HepG2 (cell line): ENCODE data around the gene KCNIP4. TPM values are rescaled to one million over a fixed set of nuclear protein-coding genes. Genes with fewer than 3 reads are reported as not detected.

Experiments used
- ATAC-seq: fragments of 200-7000 bp; cut with Tn5 transposase; 3 replicates; pipeline ENCODE4 v1.9.1; 2020; ENCODE audit warnings: mild to moderate bottlenecking, moderate library complexity
- BruUV-seq: library from RNA; stranded (reverse); fragments of 400-500 nt; replicated peaks from 2 replicates; lab custom pipeline; 2021; lab: Mats Ljungman, UMichigan
- CTCF ChIA-PET: fragments of 300-600 bp; formaldehyde crosslinking; extraction: SDS; loops from one replicate; lab custom pipeline; 2021; ENCODE audit warnings: low total read pairs, inconsistent platforms, low intra/inter-chr PET ratio; lab: Yijun Ruan, JAX
- POLR2A ChIA-PET: fragments of 350-600 bp; sonication (Branson Sonifier 250); formaldehyde crosslinking; loops from one replicate; lab custom pipeline; 2020; ENCODE audit warnings: antibody characterized with exemption, inconsistent platforms; lab: Yijun Ruan, JAX
- DNase-seq: peaks from one replicate; pipeline ENCODE4 v3.0.0-alpha.2; 2015; ENCODE audit warnings: low spot score
- FAIRE-seq: peaks from 3 replicates; lab custom pipeline; 2011; peaks lifted over from hg19 to GRCh38; lab: Jason Lieb, UNC
- H2AFZ ChIP-seq: one replicate; pipeline ENCODE4 v1.6.1; 2011; ENCODE audit warnings: low read length, inconsistent platforms
- H3K27ac ChIP-seq: fragments of 300-600 bp; 3 replicates; pipeline ENCODE4 v1.8.0; 2011; ENCODE audit warnings: mixed run types, mild to moderate bottlenecking, mixed read lengths, low read length, inconsistent platforms; ENCODE audit not compliant: insufficient read depth; ENCODE audit errors: extremely low read length
- H3K27me3 ChIP-seq, 2 experiments: fragments of 200-600 bp in 1 of 2; 2 replicates in 1 of 2; 3 replicates in 1 of 2; pipeline versions ENCODE4 v1.6.0 to v1.8.0; 2011; ENCODE audit warnings: low read length in 2 of 2, mild to moderate bottlenecking in 2 of 2, moderate library complexity in 2 of 2, inconsistent platforms in 1 of 2; ENCODE audit not compliant: insufficient read depth in 2 of 2, control insufficient read depth in 1 of 2
- H3K36me3 ChIP-seq, 2 experiments: fragments of 200-600 bp in 1 of 2; replicated peaks in 1 of 2; 2 replicates in 1 of 2; 3 replicates in 1 of 2; pipeline versions ENCODE4 v1.5.1 to v1.8.0; 2011; ENCODE audit warnings: low read length in 2 of 2, inconsistent platforms in 1 of 2; ENCODE audit not compliant: insufficient read depth in 2 of 2, control insufficient read depth in 1 of 2
- H3K4me1 ChIP-seq: 2 replicates; pipeline ENCODE4 v1.5.1; 2012; ENCODE audit warnings: low read length, inconsistent platforms; ENCODE audit not compliant: insufficient read depth
- H3K4me2 ChIP-seq: 2 replicates; pipeline ENCODE4 v1.6.0; 2011; ENCODE audit warnings: low read depth, low read length, inconsistent platforms
- H3K4me3 ChIP-seq, 3 experiments: fragments of 200-600 bp in 1 of 3; sonication (generic), shearing (Covaris generic) in 1 of 3; replicated peaks in 1 of 3; 2 replicates each; pipeline ENCODE4 v1.5.1; 2011 to 2016; ENCODE audit warnings: low read length in 3 of 3, inconsistent platforms in 2 of 3, low read depth in 2 of 3, mild to moderate bottlenecking in 2 of 3, control low read depth in 1 of 3, mixed read lengths in 1 of 3; ENCODE audit not compliant: insufficient read depth in 1 of 3
- H3K79me2 ChIP-seq: one replicate; pipeline ENCODE4 v1.6.1; 2011; ENCODE audit warnings: low read length, inconsistent platforms; ENCODE audit not compliant: insufficient read depth
- H3K9ac ChIP-seq: 2 replicates; pipeline ENCODE4 v1.6.0; 2011; ENCODE audit warnings: mild to moderate bottlenecking, low read depth, low read length, inconsistent platforms; ENCODE audit not compliant: insufficient read depth
- H3K9me3 ChIP-seq: 2 replicates; pipeline ENCODE4 v1.5.1; 2012; ENCODE audit warnings: mild to moderate bottlenecking, low read length
- H4K20me1 ChIP-seq: 2 replicates; pipeline ENCODE4 v1.6.0; 2011; ENCODE audit warnings: inconsistent platforms, mild to moderate bottlenecking, low read length, moderate library complexity; ENCODE audit not compliant: insufficient read depth
- DR1 ChIP-seq: sonication (generic); formaldehyde crosslinking; IDR thresholded peaks from 2 replicates; pipeline ENCODE4 v1.8.0; 2021; ENCODE audit warnings: mild to moderate bottlenecking, missing genetic modification reagents, inconsistent platforms
- EHMT2 ChIP-seq: fragments of 200-600 bp; sonication (generic); IDR thresholded peaks from 2 replicates; pipeline ENCODE4 v1.7.0; 2017; ENCODE audit warnings: antibody characterized with exemption, low read depth, low read length, borderline replicate concordance
- HMG20B ChIP-seq: conservative IDR thresholded peaks from 2 replicates; pipeline ENCODE4 v1.6.1; 2016; ENCODE audit warnings: missing genetic modification reagents, missing compliant biosample characterization
- ISL2 ChIP-seq: sonication (generic); formaldehyde crosslinking; IDR thresholded peaks from 2 replicates; pipeline ENCODE4 v1.5.0; 2020; ENCODE audit warnings: missing genetic modification reagents
- KLF12 ChIP-seq: sonication (generic); formaldehyde crosslinking; IDR thresholded peaks from 2 replicates; pipeline ENCODE4 v1.4.0; 2020; ENCODE audit warnings: missing genetic modification reagents, borderline replicate concordance
- MAFK ChIP-seq, 2 experiments: IDR thresholded peaks in 1 of 2; conservative IDR thresholded peaks in 1 of 2; 2 replicates each; pipeline ENCODE4 v1.6.1; 2011; ENCODE audit warnings: improper control_type of control experiment in 2 of 2, low read length in 2 of 2
- MED8 ChIP-seq: sonication (generic); formaldehyde crosslinking; IDR thresholded peaks from 2 replicates; pipeline ENCODE4 v1.8.1; 2023; ENCODE audit warnings: mild to moderate bottlenecking, missing genetic modification reagents; ENCODE audit not compliant: insufficient replicate concordance
- TBX3 ChIP-seq: fragments of 450-650 bp; IDR thresholded peaks from 2 replicates; pipeline ENCODE4 v1.6.1; 2017; ENCODE audit warnings: antibody characterized with exemption, mild to moderate bottlenecking, inconsistent platforms, borderline replicate concordance
- ZNF20 ChIP-seq: sonication (generic); formaldehyde crosslinking; IDR thresholded peaks from 2 replicates; pipeline ENCODE4 v1.4.0; 2020; ENCODE audit warnings: mild to moderate bottlenecking, moderate library complexity, missing genetic modification reagents
- ZNF326 ChIP-seq: sonication (generic); formaldehyde crosslinking; IDR thresholded peaks from 2 replicates; pipeline ENCODE4 v1.4.0; 2020; ENCODE audit warnings: missing genetic modification reagents, borderline replicate concordance
- WGBS: methylation state at CpG from one replicate; pipeline ENCODE4 v1.1.6; 2017; ENCODE audit warnings: low lambda C conversion rate; 5-methylcytosine and 5-hydroxymethylcytosine counted together
- in situ Hi-C: cut with HindIII; loops from 2 replicates; pipeline ENCODE4 v1.10.0; 2017; ENCODE audit warnings: low pct_unique_long_range_greater_than_20kb; ENCODE audit not compliant: extremely low pct_ligation_motif_present
- intact Hi-C: fragments of 100-400 bp; cut with micrococcal nuclease; formaldehyde crosslinking; loops from one replicate; pipeline ENCODE4 v1.10.0; 2022; ENCODE audit not compliant: unreplicated experiment
- polyA plus RNA-seq, 8 experiments: library from polyadenylated mRNA; depleted of rRNA in 3 of 8; stranded (reverse) in 7 of 8; unstranded in 1 of 8; fragments of >200 nt; fragmentation: Illumina TruSeq in 4 of 8; extraction: Trizol in 4 of 8; gene quantifications; 2 replicates each; pipeline versions ENCODE4 v1.2.1 to v1.2.3, GENCODE V29; 2011 to 2016; ENCODE audit warnings: low read depth in 4 of 8, missing spikeins in 1 of 8, mixed read lengths in 1 of 8; ENCODE audit not compliant: insufficient read depth in 1 of 8
- total RNA-seq, 5 experiments: library from RNA; depleted of rRNA; stranded (reverse); fragments of >200 nt; fragmentation: Illumina TruSeq; extraction: Trizol; gene quantifications; 2 replicates each; pipeline ENCODE4 v1.2.3, GENCODE V29; 2016; ENCODE audit warnings: low read depth in 1 of 5
- TF ChIP-seq, protein P1 (sequence below): sonication (generic); formaldehyde crosslinking; IDR thresholded peaks from 2 replicates; pipeline ENCODE4 v1.4.0; 2020; ENCODE audit warnings: missing genetic modification reagents
- TF ChIP-seq, protein P2 (sequence below): sonication (generic); formaldehyde crosslinking; IDR thresholded peaks from 2 replicates; pipeline ENCODE4 v1.9.0; 2022; ENCODE audit warnings: missing genetic modification reagents, mild to moderate bottlenecking, borderline replicate concordance
- TF ChIP-seq, protein P3 (sequence below): IDR thresholded peaks from 2 replicates; pipeline ENCODE4 v1.6.1; 2012; ENCODE audit warnings: low read length, improper control_type of control experiment

Gene KCNIP4
- total and polyA plus RNA-seq, 2 of the 13 experiments (the other 11 are each of a cell fraction or from before 2014, with no cell fraction given): 0.09 TPM; not detected in 1

DNA sequence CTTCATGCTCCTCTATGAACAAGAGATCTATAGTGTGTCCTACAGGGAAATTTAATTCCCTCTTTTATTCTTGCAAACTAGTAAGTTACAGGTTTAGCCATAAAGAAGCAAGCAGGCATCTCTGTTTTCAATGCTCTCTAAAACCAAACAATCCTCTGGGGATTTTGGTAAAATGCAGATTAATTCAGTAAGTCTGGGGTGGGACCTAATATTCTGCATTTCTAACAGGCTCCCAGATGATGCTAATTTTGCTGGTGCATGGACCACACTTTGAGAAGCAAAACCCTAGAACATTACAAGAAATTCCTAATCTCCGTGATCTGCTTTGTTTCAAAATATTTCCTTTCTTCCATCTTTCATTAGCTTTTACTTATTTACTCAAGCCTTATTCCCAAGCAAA is 903.5 kb downstream of the KCNIP4 start (continued):
- no peak for TF ChIP-seq DR1
- TF ChIP-seq, protein P1, sequence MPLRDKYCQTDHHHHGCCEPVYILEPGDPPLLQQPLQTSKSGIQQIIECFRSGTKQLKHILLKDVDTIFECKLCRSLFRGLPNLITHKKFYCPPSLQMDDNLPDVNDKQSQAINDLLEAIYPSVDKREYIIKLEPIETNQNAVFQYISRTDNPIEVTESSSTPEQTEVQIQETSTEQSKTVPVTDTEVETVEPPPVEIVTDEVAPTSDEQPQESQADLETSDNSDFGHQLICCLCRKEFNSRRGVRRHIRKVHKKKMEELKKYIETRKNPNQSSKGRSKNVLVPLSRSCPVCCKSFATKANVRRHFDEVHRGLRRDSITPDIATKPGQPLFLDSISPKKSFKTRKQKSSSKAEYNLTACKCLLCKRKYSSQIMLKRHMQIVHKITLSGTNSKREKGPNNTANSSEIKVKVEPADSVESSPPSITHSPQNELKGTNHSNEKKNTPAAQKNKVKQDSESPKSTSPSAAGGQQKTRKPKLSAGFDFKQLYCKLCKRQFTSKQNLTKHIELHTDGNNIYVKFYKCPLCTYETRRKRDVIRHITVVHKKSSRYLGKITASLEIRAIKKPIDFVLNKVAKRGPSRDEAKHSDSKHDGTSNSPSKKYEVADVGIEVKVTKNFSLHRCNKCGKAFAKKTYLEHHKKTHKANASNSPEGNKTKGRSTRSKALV (CRISPR knock-in tag): no peak

DNA sequence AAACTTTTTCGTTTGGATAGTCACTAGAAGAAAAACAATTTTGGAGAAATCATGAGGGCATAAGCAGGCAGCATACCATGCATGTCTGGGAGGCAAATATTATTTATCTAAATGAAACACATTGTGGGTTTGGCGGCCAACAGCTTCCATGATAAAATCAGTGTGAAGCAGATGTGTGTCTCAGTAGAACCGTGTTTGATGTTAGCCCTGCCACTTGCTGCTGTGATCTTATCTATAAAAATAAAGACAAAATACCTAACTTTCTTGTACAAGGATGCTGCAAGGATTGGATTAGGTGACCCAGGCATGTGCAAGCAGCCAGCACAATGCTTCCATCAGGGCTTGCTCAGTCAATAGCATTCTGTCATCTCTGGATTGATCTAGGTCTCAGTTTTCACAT is 906.9 kb downstream of the KCNIP4 start:
- intact Hi-C loops (no loop called here), in situ Hi-C loops (no loop called here)
- Histone ChIP-seq H3K9ac (no peak overlapping the region), H2AFZ (no peak overlapping the region), H3K4me1 (no peaks in the 10 kb centered on the region), H3K27me3 (no peaks in the 10 kb centered on the region), H3K9me3 (peaks cover 21% of the 10 kb centered on the region), H3K4me3 (no peak overlapping the region), H3K36me3 (no peaks in the 10 kb centered on the region), H3K79me2 (no peaks in the 10 kb centered on the region), H3K27ac (no peak overlapping the region), H3K4me2 (no peak overlapping the region), H4K20me1 (no peaks in the 10 kb centered on the region)
- ChIA-PET POLR2A (no interaction called here), CTCF (no interaction called here)
- ATAC-seq (no peak), DNase-seq (no peak), FAIRE-seq (no peak)
- BruUV-seq: no TSS peak
- WGBS: 0% methylated on average over 3 of the region's 3 CpGs
- TF ChIP-seq MAFK (conservative IDR thresholded peaks at IDR 0.05 in 1 of 2, IDR thresholded peaks at IDR 0.05 in 1 of 2; ENCODE audit: low read length in 2 of 2) (no peak), KLF12 (CRISPR knock-in tag) (no peak), TBX3 (no peak), EHMT2 (no peak), ZNF20 (CRISPR knock-in tag) (no peak), ISL2 (CRISPR knock-in tag) (no peak), MED8 (no peak), ZNF326 (CRISPR knock-in tag) (no peak), HMG20B (no peak)
- TF ChIP-seq, protein P2, sequence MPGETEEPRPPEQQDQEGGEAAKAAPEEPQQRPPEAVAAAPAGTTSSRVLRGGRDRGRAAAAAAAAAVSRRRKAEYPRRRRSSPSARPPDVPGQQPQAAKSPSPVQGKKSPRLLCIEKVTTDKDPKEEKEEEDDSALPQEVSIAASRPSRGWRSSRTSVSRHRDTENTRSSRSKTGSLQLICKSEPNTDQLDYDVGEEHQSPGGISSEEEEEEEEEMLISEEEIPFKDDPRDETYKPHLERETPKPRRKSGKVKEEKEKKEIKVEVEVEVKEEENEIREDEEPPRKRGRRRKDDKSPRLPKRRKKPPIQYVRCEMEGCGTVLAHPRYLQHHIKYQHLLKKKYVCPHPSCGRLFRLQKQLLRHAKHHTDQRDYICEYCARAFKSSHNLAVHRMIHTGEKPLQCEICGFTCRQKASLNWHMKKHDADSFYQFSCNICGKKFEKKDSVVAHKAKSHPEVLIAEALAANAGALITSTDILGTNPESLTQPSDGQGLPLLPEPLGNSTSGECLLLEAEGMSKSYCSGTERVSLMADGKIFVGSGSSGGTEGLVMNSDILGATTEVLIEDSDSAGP (CRISPR knock-in tag): no peak
- TF ChIP-seq, protein P3, sequence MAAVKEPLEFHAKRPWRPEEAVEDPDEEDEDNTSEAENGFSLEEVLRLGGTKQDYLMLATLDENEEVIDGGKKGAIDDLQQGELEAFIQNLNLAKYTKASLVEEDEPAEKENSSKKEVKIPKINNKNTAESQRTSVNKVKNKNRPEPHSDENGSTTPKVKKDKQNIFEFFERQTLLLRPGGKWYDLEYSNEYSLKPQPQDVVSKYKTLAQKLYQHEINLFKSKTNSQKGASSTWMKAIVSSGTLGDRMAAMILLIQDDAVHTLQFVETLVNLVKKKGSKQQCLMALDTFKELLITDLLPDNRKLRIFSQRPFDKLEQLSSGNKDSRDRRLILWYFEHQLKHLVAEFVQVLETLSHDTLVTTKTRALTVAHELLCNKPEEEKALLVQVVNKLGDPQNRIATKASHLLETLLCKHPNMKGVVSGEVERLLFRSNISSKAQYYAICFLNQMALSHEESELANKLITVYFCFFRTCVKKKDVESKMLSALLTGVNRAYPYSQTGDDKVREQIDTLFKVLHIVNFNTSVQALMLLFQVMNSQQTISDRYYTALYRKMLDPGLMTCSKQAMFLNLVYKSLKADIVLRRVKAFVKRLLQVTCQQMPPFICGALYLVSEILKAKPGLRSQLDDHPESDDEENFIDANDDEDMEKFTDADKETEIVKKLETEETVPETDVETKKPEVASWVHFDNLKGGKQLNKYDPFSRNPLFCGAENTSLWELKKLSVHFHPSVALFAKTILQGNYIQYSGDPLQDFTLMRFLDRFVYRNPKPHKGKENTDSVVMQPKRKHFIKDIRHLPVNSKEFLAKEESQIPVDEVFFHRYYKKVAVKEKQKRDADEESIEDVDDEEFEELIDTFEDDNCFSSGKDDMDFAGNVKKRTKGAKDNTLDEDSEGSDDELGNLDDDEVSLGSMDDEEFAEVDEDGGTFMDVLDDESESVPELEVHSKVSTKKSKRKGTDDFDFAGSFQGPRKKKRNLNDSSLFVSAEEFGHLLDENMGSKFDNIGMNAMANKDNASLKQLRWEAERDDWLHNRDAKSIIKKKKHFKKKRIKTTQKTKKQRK: no peak
